Left lobe of liver (tissue), 2 donors: ENCODE measurements around the gene TSPAN16. TPM values are rescaled to one million over a fixed set of nuclear protein-coding genes. Genes with fewer than 3 reads are reported as not detected.

Experiments
- ATAC-seq: fragments of 200-7000 bp; cut with Tn5 transposase; one replicate; pipeline ENCODE4 v1.9.1; 2020; ENCODE audit warnings: mild to moderate bottlenecking, moderate library complexity
- DNase-seq: peaks from one replicate; pipeline ENCODE4 v3.0.0-alpha.2; 2020; ENCODE audit warnings: low spot score
- total RNA-seq: library from RNA; stranded (reverse); gene quantifications from one replicate; pipeline ENCODE4 v1.2.1, GENCODE V29; 2021
- donor health status: DM: no; HTN: no; CAD: no; lungs with moderate emphysema.
- donor health status: DM: no; HTN: yes; CAD: no.

TSPAN16 gene
- total RNA-seq, 1 donor from 2014 or later: not detected

DNA sequence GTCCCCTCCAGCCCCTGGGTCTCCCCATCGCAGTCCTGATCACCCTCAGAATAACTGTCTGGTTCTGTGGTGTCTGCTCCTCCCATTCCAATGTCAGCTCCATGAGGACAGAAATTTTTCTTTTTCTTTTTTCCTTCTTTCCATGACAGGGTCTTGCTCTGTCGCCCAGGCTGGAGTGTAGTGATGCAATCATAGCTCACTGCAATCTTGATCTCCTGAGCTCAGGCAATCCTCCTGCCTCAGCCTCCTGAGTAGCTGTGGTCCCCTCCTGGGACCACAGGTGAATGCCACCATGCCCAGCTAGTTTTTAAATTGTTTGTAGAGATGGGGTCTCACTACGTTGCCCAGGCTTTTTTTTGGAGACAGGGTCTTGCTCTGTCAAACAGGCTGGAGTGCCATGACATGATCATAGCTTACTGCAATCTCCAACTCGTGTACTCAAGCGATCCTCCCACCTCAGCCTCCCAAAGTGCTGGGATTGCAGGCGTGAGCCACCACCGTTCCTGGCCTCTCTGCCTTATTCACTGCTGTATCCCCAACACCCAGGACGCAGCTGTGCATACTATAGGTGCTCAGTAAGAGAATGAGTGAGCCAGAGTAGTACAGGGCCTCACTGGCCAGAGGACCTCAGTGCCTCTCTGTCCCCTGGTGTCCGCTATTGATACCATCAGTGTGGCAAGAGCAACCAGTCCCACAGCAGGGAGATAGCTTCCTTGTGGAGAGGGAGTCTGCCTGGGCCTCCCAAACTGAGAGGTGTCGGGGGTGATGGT is 28.5 kb upstream of the TSPAN16 start:
- ATAC-seq (no peak), DNase-seq (no peak)

DNA sequence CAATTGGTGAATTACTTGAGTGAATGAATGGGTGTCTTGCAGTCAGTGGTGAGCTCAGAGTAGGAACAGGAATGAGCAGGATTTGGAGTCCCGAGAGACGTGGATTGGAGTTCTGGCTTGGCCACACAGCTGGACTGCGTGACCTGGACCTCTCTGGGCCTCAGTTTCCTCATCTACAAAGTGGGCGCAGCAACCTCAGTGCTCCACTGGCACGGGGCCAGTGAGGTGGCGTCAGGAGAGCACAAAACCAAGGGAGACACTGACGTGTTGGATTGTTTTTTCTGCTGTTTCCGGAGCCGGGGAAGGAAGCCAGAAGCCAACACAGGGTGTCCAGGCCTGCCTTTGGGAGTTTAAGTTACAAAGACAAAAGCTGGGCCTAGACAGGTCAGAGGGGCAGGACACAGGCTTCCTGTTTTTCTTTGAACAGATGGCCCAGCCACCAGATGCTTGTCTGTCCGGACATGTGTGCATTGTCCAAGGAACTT is 27.1 kb upstream of the TSPAN16 start:
- peak; percentile 67 for DNase-seq
- peak; percentile 56 for ATAC-seq

DNA sequence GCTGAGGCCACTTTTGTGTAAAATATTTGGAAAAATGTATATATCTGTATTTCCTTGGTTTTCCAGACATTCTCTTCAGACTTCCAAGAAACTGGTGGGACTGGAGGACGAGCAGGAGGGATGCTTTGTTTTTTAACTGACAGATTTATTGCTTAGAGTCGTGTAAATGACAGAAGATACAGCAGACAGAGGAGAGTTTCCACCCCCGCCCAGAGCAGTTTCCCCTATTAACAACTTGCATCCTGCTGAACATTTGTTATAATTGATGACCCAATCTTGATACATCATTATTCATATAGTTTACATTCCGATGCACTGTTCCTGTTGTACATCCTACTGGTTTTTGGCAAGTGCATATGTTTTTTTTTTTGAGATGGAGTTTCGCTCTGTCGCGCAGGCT is 26.6 kb upstream of the TSPAN16 start:
- ATAC-seq (no peak), DNase-seq (no peak)

DNA sequence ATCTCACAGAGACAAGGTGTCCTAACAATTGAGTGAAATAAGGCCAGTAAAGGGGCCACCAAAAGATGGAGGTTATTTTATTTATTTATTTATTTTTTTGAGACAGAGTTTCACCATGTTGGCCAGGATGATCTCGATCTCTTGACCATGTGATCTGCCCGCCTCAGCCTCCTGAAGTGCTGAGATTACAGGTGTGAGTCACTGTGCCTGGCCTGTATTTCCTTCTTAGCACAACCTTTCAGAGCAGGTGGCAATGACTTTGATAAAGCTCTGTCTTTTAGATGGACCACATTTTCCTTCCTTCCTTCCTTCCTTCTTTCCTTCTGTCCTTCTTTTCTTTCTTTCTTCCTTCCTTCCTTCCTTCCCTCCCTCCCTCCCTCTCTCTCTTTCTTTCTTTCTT is 22.7 kb upstream of the TSPAN16 start:
- ATAC-seq (no peak), DNase-seq (no peak)

DNA sequence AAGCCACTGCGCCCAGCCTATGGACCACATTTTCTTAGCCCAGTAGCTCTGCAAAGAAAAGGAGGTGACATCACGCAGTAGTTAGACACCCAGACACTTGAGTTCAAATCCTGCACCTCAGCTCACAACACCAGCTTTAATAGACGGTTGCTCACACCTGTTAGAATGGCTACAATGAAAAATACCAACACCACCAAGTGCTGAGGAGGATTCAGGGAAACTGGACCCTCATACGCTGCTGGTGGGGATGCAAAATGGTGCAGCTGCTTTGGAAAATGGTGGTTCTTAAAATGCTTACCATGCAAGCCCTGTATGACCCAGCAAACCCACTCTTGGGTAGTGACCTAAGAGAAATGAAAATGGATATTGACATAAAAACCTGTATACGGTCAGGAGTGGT is 22.0 kb upstream of the TSPAN16 start:
- no peak for ATAC-seq
- DNase-seq: no peak

DNA sequence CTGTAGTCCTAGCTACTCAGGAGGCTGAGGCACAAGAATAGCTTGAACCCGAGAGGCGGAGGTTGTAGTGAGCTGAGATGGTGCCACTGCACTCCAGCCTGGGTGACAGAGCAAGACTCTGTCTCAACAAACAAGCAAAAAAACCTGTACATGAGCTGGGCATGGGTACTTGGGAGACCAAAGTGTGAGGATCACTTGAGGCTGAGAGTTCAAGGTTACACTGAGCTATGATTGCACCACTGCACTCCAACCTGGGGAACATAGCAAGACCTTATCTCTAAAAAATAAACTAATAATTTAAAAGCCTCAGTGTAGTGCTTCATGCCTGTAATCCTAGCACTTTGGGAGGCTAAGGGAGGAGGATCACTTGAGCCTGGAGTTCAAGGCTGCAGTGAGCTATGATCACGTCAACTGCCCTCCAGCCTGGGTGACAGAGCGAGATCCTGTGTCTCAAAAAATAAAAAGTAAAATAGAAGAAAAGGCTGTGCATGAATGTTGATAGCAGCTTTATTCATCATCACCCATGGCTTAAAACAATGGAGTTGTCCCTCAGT is 21.4 kb upstream of the TSPAN16 start:
- DNase-seq (no peak), ATAC-seq (no peak)

DNA sequence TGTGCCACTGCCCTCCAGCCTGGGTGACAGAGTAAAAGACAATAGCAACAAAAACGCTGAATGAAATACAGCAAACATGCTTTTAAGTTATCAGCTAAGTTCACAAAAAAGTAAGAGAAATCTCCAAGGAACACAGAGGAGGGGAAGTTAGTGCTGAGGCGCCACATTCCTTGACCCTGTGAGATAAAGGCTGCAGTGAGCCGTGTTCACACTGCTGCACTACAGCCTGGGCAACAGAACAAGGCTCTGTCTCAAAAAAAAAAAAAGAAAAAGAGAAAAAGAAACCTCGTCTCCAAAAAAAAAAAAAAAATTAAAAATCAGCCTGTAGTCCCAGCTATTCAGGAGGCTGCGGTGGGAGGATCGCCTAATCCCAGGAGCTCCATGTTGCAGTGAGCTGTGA is 17.3 kb upstream of the TSPAN16 start:
- peak; percentile 66 for ATAC-seq
- no peak for DNase-seq

DNA sequence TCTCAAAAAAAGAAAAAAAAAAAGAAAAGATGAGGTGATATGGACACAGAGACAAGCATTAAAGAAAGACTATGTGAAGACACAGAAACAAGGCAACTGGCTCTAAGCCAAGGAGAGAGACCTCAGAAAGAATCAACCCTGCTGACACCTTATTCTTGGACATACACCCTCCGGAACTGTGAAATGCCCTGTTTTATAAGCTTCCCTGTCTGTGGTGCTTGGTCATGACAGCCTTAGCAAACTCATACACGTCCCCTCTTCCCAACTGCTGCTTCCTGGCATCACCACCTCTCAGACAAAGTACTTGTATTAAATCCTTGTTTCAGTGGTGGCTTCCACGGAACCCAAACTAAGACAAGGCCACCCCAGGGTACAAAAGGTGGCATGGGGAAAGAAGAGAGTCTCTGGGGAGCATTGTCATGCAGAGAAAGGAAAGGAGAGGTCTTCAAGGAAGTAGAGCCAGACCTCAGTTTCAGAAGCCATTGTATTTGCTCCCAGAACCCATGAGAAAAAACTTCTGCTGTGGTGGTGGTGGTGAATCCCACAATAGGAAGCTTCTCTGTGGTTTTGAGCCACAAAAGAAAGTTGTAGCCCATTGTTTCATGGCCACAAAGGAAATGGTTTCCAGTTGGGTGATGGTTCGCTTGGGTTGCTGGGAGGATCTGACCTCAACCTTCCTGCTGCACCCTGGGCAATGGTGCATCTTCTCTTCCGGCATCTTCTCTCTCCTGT is 16.3 kb upstream of the TSPAN16 start:
- ATAC-seq (no peak), DNase-seq (no peak)

DNA sequence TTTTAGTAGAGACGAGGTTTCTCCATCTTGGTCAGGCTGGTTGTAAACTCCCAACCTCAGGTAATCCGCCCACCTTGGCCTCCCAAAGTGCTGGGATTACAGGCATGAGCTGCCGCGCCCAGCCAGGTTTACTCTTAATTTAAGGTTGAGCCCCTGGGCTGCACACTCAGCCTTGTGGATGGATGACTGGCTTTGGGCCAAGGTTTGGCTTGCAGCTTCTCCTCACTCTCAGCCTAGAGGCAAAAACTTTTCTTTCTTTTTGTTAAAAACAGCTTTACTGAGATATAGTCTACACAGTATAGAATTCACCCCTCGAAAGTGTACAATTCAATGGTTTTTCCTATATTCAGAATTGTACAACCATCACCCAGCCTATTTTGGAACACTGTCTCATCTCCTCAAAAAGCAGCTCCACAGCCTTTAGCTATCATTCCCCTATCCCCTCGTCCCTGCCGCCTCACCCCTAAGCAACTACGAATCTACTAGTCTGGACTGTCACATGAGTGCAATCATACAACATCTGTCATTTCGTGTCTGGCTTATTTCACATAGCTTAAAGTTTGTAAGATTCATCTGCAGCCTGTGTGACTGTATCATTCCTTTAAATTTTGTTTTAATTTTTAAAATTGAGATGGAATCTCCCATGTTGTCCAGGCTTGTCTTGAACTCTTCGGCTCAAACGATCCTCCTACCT is 14.5 kb upstream of the TSPAN16 start:
- ATAC-seq: no peak
- DNase-seq: no peak

DNA sequence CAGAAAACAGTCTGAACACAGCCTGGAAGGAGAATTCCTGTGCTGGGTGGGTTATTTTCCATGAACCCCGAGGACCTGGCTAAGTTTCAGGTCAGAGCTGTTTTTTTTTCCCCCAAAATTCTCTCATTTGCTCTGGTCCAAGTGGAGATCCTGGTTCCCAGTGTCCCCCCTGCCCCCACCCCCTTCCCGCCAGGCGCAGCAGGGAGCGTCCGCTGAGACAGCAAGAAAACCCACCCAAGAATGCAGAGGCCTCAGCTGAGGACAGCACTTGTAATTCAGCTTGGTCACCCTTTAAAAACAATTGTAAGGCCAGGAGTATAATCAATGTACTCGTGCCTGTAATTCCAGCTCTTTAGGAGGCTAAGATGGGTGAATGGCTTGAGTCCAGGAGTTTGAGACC is 11.4 kb upstream of the TSPAN16 start:
- DNase-seq (no peak), ATAC-seq (no peak)

DNA sequence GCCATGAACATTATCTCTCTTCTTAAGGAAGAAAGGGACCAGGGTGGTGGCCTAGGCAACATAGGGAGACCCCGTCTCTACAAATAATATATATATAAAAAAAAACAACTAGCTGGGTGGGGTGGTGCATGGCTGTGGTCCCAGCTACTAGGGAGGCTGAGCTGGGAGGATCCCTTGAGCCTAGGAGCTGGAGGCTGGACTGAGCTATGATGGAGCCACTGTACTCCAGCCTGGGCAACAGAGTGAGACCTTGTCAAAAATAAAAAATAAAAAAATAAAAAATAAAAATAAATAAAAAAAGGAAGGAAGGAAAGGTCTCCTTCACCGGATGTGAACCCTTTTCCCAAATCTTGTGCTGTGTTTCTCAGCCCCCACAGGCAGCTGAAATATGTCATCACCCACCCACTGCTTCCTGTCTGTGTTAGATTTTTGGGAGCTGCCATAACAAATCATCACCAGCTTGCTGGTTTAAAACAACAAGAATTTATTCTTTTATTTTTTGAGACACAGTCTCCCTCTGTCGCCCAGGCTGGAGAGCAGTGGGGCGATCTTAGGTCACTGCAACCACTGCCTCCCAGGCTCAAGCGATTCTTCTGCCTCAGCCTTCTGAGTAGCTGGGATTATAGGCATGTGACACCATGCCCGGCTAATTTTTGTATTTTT is 9.5 kb upstream of the TSPAN16 start:
- DNase-seq (no peak), ATAC-seq (no peak)

DNA sequence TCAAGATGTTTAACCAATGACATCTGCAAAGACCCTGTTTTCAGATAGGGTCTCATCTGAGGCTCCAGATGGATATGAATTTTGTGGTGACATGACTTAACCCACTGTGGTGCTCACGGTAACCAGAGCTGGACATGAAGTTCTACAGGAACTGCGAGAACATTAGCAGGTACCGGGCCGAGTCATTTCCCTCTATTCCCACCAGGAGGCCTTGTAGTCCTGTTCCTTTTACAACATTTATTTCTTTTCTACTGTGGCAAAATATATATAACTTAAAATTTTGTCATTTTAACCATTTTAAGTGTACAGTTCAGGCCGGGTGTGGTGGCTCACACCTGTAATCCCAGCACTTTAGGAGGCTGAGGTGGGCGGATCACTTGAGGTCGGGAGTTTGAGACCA is 7.6 kb upstream of the TSPAN16 start:
- DNase-seq (no peak), ATAC-seq (peak; percentile 41)

DNA sequence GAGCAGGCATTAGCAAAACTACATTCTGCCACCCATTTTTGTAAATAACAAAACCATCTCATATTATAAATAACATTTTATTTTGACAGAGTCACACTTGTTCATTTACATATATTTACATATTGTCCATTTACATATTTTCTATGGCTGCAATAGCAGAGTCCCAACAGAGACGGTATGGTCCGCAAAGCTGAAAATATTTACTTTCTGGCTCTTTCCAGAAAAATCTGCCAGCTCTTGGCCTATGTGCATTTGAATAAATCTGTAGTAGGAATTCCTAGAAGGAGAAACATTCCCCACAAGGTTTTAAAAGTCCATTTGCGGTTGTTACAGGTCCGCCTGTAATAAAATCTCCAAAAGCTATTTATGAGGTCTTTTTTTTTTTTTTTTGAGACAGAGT is 5.7 kb upstream of the TSPAN16 start:
- DNase-seq (no peak), ATAC-seq (no peak)

DNA sequence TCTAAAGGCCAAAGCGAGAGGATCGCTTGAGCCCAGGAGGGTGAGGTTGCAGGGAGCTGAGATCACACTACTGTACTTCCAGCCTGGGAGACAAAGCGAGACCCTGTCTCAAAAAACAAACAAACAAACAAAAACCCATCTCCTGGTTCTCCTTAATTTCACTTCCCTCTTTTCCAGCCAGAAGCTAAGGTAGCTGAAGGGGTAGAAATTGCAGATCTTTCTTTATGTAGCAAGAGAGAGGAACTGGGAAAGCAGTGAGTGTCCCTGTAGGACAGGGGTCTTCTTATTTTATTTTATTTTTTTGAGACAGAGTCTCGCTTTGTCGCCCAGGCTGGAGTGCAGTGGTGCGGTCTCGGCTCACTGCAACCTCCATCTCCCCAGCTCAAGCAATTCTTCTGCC is 4.5 kb upstream of the TSPAN16 start:
- no peak for ATAC-seq

DNA sequence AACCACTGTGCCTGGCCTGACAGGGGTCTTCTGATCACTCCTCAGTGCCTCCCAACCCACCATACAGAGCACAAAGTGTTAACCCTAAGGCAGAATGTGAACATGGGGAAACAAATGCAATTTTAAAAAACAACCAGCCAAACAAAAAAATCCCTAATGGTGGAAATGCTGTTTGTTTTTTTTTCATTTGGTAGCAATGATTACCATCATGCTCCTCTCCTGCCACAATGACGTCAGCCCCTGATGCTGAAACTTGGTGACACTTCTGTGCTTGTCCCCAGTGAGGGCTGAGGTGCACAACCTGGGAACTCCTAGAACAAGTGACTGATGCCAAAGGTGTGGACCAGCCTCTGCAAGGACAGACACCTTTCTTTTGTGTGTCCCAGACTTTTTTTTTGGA is 4.0 kb upstream of the TSPAN16 start:
- DNase-seq: no peak
- no peak for ATAC-seq

More for the DNA sequence above, 4.5 kb upstream of the TSPAN16 start:
- DNase-seq: no peak

DNA sequence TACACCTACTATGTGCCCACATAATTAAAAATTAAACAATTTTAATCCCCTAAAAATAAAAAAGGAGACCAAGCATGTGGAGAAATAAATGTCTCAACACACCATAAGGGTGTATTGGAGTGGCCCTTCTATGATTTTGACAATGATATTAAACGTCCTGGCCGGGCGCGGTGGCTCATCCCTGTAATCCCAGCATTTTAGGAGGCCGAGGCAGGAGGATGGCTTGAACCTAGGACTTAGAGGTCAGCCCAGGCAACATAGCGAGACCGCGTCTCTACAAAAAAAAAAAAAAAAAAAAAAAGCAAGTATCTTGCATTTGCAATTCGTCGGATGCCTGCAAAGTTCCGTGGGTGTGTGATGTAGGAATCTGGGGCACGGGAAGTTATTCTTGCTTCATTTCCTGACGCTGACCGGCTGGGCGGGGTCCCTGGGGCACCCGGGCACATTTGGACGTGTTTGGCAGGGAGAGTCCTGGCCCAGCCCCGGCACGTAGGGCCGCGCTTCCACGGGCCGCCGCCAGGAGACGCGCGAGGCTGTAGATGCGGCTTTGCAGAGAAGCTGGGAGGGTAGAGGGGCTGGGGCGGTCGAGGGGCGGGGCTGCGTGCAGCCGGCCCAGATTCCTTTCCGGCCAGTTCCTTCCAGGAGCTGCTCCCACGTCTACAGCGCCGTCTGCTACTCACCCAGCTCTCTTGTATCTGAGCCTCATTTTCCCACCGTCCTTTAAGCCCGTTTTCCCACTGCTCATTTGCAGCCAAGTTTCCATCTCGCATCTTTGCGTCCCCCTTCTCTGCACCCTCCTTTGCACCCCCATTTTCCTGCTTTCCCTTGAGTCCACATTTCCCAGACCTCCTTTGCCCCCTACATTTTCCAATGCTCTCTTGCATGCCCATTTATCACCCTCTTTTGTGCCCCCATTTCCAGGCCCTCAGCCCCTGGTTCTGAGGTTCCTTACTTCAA is 2.2 kb upstream of the TSPAN16 start:
- peak; percentile 94 for DNase-seq
- ATAC-seq: peak; percentile 100

DNA sequence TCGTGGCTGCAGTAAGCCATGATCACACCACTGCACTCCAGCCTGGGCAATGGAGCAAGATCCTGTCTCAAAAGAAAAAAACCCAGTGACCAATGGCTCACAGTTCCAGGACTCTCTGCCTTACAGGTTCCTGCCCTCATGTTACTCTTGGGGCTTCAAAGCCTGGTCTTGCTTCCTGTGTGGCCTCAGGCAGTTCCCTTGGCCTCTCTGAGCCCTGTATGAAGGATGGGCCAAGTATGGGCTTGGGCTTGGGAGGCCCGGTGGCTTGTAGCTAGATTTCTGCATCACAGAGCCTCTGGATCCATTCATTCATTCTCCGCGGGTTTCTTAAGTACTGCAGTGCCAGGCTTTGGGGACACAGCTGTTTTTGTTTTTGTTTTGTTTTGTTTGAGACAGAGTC is 780 bp upstream of the TSPAN16 start:
- DNase-seq (no peak), ATAC-seq (no peak)

DNA sequence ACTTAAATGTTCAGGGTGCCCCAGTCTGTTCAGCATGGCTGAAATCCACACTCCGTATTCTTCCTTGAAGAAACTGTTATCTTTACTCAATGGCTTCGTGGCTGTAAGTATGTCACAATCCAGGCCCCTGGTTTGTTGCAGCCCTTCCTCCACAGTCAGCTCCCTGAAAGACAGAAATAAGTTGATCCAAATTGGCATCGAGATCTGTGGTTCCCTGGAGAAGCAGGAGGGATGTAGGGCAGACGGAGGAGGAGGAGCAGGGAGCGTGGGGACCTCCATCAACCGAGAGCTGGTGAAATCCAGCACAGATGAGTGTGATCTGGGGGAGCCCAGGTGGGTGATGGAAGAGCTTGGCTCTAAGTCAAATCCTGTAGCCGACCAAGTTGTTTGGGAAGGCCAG is 304 bp downstream of the TSPAN16 start:
- ATAC-seq (no peak), DNase-seq (no peak)

DNA sequence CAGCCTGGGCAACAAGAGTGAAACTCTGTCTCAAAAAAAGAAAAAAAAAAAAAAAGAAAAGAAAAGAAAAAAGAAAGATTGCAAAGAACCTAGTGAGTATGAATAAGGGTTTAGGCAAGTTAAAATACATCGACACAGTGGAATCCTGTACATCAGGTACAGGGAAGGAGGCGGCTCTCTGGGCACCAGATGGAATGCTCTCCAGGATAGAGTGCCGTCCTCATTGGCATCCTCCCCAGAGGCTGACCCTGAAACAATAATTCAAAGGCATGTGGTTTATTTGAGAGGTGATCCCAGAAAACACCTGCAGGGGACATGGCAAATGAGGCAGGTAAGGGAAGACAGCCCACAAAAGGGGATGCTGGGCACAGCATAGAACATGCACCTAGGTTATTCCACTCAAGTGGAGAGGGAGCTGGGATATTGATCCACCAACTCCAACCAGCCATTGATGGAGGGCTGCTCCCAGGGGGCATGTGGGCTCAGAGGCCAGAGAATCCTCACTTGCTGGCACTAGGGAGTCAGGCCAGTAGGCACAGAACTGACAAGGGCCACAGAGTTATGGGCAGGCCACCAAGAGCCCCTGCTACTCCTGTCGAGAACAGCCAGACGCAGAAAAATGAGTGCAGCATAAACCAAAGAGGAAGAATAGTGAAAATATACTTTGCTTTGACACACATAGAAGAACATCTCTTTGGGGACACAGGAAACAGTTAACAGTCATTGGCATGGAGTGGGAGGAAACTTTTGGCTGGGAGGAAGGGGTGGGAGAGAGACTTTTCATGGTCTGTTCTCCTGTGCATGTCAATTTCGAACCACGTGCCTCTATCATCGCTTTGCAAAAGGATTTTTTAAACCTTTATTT is 4.2 kb downstream of the TSPAN16 start:
- DNase-seq: no peak
- ATAC-seq: no peak
